ENCODE measurements around the gene RBM47.

RBM47 gene

GRCh38 chr4:40401631-40402030 is 228.0 kb downstream of the RBM47 start:
- Histone ChIP-seq H4K20me1 (ENCODE audit: insufficient read depth, low read length, poor library complexity, severe bottlenecking) (no peaks in the 10 kb centered on the region), H3F3A (ENCODE audit: low read depth) (no peaks in the 10 kb centered on the region), H3K4me2 (ENCODE audit: low read depth, low read length, poor library complexity, severe bottlenecking) (no peak overlapping the region), H3K79me2 (ENCODE audit: insufficient read depth, low read length) (no peaks in the 10 kb centered on the region), H3K9me2 (replicated peaks; ENCODE audit: low read depth, low read length) (no peaks in the 10 kb centered on the region), H3K4me1 (ENCODE audit: insufficient read depth, low read length, poor library complexity, severe bottlenecking) (no peaks in the 10 kb centered on the region), H3K4me3 (ENCODE audit: low read length, poor library complexity, severe bottlenecking) (no peak overlapping the region), H3K9me3 (ENCODE audit: insufficient read depth, low read depth, low read length) (no peaks in the 10 kb centered on the region), H3K27me3 (ENCODE audit: insufficient read depth, low read length, poor library complexity, severe bottlenecking) (no peaks in the 10 kb centered on the region), H3K9ac (ENCODE audit: low read depth, low read length, poor library complexity, severe bottlenecking) (no peak overlapping the region), H3K36me3 (ENCODE audit: insufficient read depth, low read length) (no peaks in the 10 kb centered on the region), H2AFZ (ENCODE audit: low read length) (no peak overlapping the region)
- TF ChIP-seq CTCF (conservative IDR thresholded peaks at IDR 0.05; ENCODE audit: low read length) (no peak), EZH2phosphoT487 (IDR thresholded peaks at IDR 0.05; ENCODE audit: borderline replicate concordance) (no peak)

- TF ChIP-seq CTCF (conservative IDR thresholded peaks at IDR 0.05; ENCODE audit: low read length), result no peak
- TF ChIP-seq EZH2phosphoT487 (IDR thresholded peaks at IDR 0.05; ENCODE audit: borderline replicate concordance), result no peak
- H3K36me3 ChIP-seq (ENCODE audit: insufficient read depth, low read length), result no peaks in the 10 kb centered on the region
- H3K4me3 ChIP-seq (ENCODE audit: low read length, poor library complexity, severe bottlenecking), result no peak overlapping the region
- no peaks in the 10 kb centered on the region for H3K9me3 ChIP-seq (ENCODE audit: insufficient read depth, low read depth, low read length)
- no peak overlapping the region for H2AFZ ChIP-seq (ENCODE audit: low read length)
- H3K4me1 ChIP-seq (ENCODE audit: insufficient read depth, low read length, poor library complexity, severe bottlenecking), result no peaks in the 10 kb centered on the region
- no peaks in the 10 kb centered on the region for H4K20me1 ChIP-seq (ENCODE audit: insufficient read depth, low read length, poor library complexity, severe bottlenecking)
- H3K9ac ChIP-seq (ENCODE audit: low read depth, low read length, poor library complexity, severe bottlenecking), result no peak overlapping the region
- H3F3A ChIP-seq (ENCODE audit: low read depth), result no peaks in the 10 kb centered on the region
- no peak overlapping the region for H3K4me2 ChIP-seq (ENCODE audit: low read depth, low read length, poor library complexity, severe bottlenecking)
- H3K27me3 ChIP-seq (ENCODE audit: insufficient read depth, low read length, poor library complexity, severe bottlenecking), result no peaks in the 10 kb centered on the region
- no peaks in the 10 kb centered on the region for H3K79me2 ChIP-seq (ENCODE audit: insufficient read depth, low read length)
- H3K9me2 ChIP-seq (replicated peaks; ENCODE audit: low read depth, low read length), result no peaks in the 10 kb centered on the region
Measured at GRCh38 chr4:40401096-40401495, 228.6 kb downstream of the RBM47 start.

GRCh38 chr4:40399578-40399977 is 230.1 kb downstream of the RBM47 start:
- no peaks in the 10 kb centered on the region for H3K9me3 ChIP-seq (ENCODE audit: insufficient read depth, low read depth, low read length)
- H3K4me2 ChIP-seq (ENCODE audit: low read depth, low read length, poor library complexity, severe bottlenecking), result no peak overlapping the region
- H3K27me3 ChIP-seq (ENCODE audit: insufficient read depth, low read length, poor library complexity, severe bottlenecking), result no peaks in the 10 kb centered on the region
- no peak overlapping the region for H3K9ac ChIP-seq (ENCODE audit: low read depth, low read length, poor library complexity, severe bottlenecking)
- H3K79me2 ChIP-seq (ENCODE audit: insufficient read depth, low read length), result no peaks in the 10 kb centered on the region
- no peaks in the 10 kb centered on the region for H3F3A ChIP-seq (ENCODE audit: low read depth)
- H3K36me3 ChIP-seq (ENCODE audit: insufficient read depth, low read length), result no peaks in the 10 kb centered on the region
- no peaks in the 10 kb centered on the region for H3K4me1 ChIP-seq (ENCODE audit: insufficient read depth, low read length, poor library complexity, severe bottlenecking)
- H3K4me3 ChIP-seq (ENCODE audit: low read length, poor library complexity, severe bottlenecking), result no peak overlapping the region
- H3K9me2 ChIP-seq (replicated peaks; ENCODE audit: low read depth, low read length), result no peaks in the 10 kb centered on the region
- TF ChIP-seq CTCF (conservative IDR thresholded peaks at IDR 0.05; ENCODE audit: low read length) (no peak), EZH2phosphoT487 (IDR thresholded peaks at IDR 0.05; ENCODE audit: borderline replicate concordance) (no peak)
- H2AFZ ChIP-seq (ENCODE audit: low read length), result no peak overlapping the region
- H4K20me1 ChIP-seq (ENCODE audit: insufficient read depth, low read length, poor library complexity, severe bottlenecking), result no peaks in the 10 kb centered on the region

Measured in Loucy (cell line).